Measurements from ENCODE around the gene PCDH9. TPM values are rescaled to one million over a fixed set of nuclear protein-coding genes. Genes with fewer than 3 reads are reported as not detected.

PCDH9 gene
- total RNA-seq, 4 donors from 2014 or later = 0.37 to 2.4 (median 1.5) TPM

GRCh38 chr13:66397133-66397532, 833.0 kb downstream of the PCDH9 start:
- TF ChIP-seq POLR2A (IDR thresholded peaks at IDR 0.05) = no peak
- no peak for TF ChIP-seq CTCF (IDR thresholded peaks at IDR 0.05)
- no peak for TF ChIP-seq POLR2AphosphoS5 (IDR thresholded peaks at IDR 0.05)
- no peak for TF ChIP-seq EP300 (IDR thresholded peaks at IDR 0.05; ENCODE audit: low read depth)
- Histone ChIP-seq H3K27me3 (no peaks in the 10 kb centered on the region), H3K9me3 (no peaks in the 10 kb centered on the region), H3K36me3 (no peaks in the 10 kb centered on the region), H3K4me1 (no peaks in the 10 kb centered on the region), H3K4me3 (no peak overlapping the region), H3K27ac (no peak overlapping the region)
- no peak for DNase-seq
- intact Hi-C loops (cut with DNase I; ENCODE audit: low total_unique reads) (no loop called here), in situ Hi-C loops (cut with MboI; ENCODE audit: low pct_ligation_motif_present in 1 of 4, low pct_unique_long_range_greater_than_20kb in 1 of 4, low sequenced_read_pairs in 3 of 4) (no loop called here)
- whole genome bisulfite sequencing, 2 donors (ENCODE audit: low coverage in 1 of 2) = 70 to 90% methylated on average over 3 of the region's 3 CpGs

- TF ChIP-seq POLR2AphosphoS5 (IDR thresholded peaks at IDR 0.05) (no peak), EP300 (IDR thresholded peaks at IDR 0.05; ENCODE audit: low read depth) (no peak), CTCF (IDR thresholded peaks at IDR 0.05) (no peak), POLR2A (IDR thresholded peaks at IDR 0.05) (no peak)
- intact Hi-C loops (cut with DNase I; ENCODE audit: low total_unique reads) (no loop called here), in situ Hi-C loops (cut with MboI; ENCODE audit: low pct_ligation_motif_present in 1 of 4, low pct_unique_long_range_greater_than_20kb in 1 of 4, low sequenced_read_pairs in 3 of 4) (no loop called here)
- no peak overlapping the region for H3K4me3 ChIP-seq
- H3K4me1 ChIP-seq = no peaks in the 10 kb centered on the region
- H3K9me3 ChIP-seq = no peaks in the 10 kb centered on the region
- H3K36me3 ChIP-seq = no peaks in the 10 kb centered on the region
- WGBS, 2 donors (ENCODE audit: low coverage in 1 of 2) = 62 to 67% methylated on average over 1 of the region's 1 CpG
- H3K27ac ChIP-seq = no peak overlapping the region
- no peak for DNase-seq
- H3K27me3 ChIP-seq = no peaks in the 10 kb centered on the region
Measured at GRCh38 chr13:66391322-66391721, 838.8 kb downstream of the PCDH9 start.

- H3K4me1 ChIP-seq = no peaks in the 10 kb centered on the region
- in situ Hi-C loops (cut with MboI; ENCODE audit: low pct_ligation_motif_present in 1 of 4, low pct_unique_long_range_greater_than_20kb in 1 of 4, low sequenced_read_pairs in 3 of 4) = no loop called here
Measured at GRCh38 chr13:66378894-66379293, 851.2 kb downstream of the PCDH9 start.

GRCh38 chr13:66377569-66377968, 852.6 kb downstream of the PCDH9 start:
- WGBS, 2 donors (ENCODE audit: low coverage in 1 of 2) = 53 to 69% methylated on average over 2 of the region's 2 CpGs
- Histone ChIP-seq H3K27me3 (no peaks in the 10 kb centered on the region), H3K4me3 (no peak overlapping the region), H3K36me3 (no peaks in the 10 kb centered on the region), H3K27ac (no peak overlapping the region), H3K4me1 (no peaks in the 10 kb centered on the region), H3K9me3 (no peaks in the 10 kb centered on the region)
- in situ Hi-C loops (cut with MboI; ENCODE audit: low pct_ligation_motif_present in 1 of 4, low pct_unique_long_range_greater_than_20kb in 1 of 4, low sequenced_read_pairs in 3 of 4) (no loop called here), intact Hi-C loops (cut with DNase I; ENCODE audit: low total_unique reads) (no loop called here)
- DNase-seq = no peak
- TF ChIP-seq EP300 (IDR thresholded peaks at IDR 0.05; ENCODE audit: low read depth) (no peak), CTCF (IDR thresholded peaks at IDR 0.05) (no peak), POLR2AphosphoS5 (IDR thresholded peaks at IDR 0.05) (no peak), POLR2A (IDR thresholded peaks at IDR 0.05) (no peak)

More at GRCh38 chr13:66378894-66379293, 851.2 kb downstream of the PCDH9 start:
- DNase-seq = no peak
- H3K4me3 ChIP-seq = no peak overlapping the region
- H3K27ac ChIP-seq = no peak overlapping the region
- TF ChIP-seq CTCF (IDR thresholded peaks at IDR 0.05) = no peak
- no peak for TF ChIP-seq POLR2AphosphoS5 (IDR thresholded peaks at IDR 0.05)
- no peak for TF ChIP-seq POLR2A (IDR thresholded peaks at IDR 0.05)
- TF ChIP-seq EP300 (IDR thresholded peaks at IDR 0.05; ENCODE audit: low read depth) = no peak
- no peaks in the 10 kb centered on the region for H3K9me3 ChIP-seq
- WGBS, 2 donors (ENCODE audit: low coverage in 1 of 2) = 92 to 100% methylated on average over 2 to 3 of the region's 3 CpGs
- H3K36me3 ChIP-seq = no peaks in the 10 kb centered on the region
- no peaks in the 10 kb centered on the region for H3K27me3 ChIP-seq
- intact Hi-C loops (cut with DNase I; ENCODE audit: low total_unique reads) = no loop called here
